NCI-H1436 treated with DMSO at 0.1 percent for 48 hours (cell line): ENCODE measurements around the gene FOXP1.
"Not testable (repeated sequence)": the region's sequence is repeated elsewhere in the genome, so short reads cannot be mapped to it uniquely, and the experiment has no call there.

Experiments
- DNase-seq: peaks from one replicate; lab custom pipeline; 2025; lab: John Stamatoyannopoulos, UW

FOXP1 gene

DNA sequence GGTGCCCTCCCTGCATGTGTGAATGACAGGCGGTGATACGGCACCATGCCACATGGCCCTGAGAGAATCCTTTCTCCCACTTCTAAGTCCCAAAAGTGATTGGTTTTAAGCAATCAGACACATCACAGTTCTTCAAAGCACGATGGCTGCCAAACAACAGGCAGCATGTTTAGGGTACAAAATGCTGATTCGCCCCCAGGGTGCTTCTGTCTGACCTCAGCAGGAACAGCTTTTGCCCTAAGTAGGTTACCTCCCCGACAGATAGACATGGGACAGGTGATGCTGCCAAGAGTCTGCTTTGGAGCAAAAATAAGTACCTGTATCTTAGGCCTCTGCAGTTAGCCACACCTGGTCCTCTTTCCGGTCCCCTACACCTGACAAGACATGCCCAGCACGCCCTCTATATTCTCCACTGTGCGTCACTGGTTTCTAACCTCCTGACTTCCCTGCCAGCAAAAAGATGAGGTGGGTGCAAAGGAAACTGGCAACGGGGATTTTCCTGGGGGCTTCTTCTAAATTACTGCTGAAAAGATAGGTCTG is 549.8 kb downstream of the FOXP1 start:
- DNase-seq: no peak

DNA sequence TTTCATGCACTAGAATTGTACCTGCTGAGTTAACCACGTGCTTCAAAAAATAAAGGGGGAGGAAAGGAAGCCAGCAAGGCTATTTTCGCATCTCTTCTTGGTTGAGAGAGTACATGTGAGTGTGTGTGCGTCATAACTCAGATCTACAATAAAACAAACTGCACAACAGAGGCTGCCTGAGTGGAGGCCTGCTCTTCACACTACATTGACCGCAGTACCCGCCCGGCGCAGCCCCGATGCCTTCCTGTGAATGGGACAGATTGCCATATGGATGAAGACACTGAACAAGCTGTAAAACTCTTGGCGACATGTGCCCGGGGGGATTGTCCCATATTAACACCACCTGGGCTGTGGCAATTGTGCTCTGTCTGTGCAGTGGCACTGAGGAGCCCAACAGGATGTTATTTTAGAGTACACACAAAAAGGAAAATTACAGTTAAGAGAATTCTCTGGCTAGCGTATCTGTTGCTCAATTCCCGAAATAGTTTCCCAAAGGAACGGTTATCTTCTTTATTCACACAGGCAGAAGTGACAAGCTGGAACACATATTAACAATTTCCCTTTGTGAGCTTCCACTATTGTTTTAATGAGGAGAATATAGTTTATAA is 551.5 kb downstream of the FOXP1 start:
- DNase-seq: no peak

DNA sequence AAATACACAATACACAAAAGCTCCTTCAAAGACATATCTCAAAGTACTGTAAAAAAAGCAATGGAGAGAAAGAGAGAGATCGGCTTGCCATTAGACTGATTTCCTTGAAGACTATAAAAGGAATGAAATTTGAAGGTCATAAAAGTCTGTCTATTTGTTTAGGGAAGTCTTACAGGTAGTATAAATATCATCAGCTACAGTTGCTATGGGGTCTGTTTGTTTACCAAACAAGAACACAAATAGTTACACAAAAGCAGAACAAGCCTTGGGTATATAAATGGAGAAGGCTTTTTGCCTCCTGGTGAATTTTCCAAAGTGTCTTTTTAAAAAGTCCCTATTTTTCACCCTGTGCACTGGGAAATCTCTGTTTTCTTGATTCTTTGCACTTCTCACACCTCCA is 552.3 kb downstream of the FOXP1 start:
- no peak for DNase-seq

DNA sequence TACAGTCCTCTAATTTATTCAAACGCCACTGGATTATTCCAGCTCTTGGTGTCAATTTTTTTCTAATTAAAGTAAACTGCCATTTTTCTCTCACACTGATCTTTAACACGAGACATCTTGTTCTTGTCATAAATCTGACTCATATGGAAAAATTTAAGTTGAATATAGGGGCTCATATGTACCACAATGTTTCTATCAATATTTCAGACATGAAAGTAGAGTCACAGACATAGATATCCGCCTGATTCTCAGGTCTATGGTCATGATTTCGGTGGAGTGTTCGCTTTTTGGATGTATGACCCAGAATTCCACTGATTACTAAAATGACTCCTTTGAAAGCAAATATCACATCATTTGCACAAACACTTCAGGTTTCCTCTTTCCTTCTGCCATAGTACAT is 552.8 kb downstream of the FOXP1 start:
- DNase-seq: no peak

DNA sequence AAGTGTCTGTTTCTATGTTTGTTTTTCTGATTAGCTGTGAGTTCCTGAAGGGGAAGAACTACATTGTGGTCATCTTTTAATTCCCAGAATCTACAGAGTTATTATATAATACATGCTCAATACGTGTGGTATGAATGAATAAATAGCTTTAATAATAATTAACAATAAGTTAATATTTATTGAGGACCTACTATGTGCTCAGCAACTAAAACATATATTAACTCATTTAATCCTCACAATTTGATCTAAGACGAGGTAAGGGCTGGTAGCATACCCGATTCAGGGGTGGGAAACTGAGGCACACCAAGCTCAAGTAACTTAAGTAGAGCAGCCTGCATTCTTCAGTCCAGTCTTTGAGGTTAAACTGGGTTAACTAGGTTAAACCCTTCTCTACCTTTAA is 553.8 kb downstream of the FOXP1 start:
- no peak for DNase-seq

DNA sequence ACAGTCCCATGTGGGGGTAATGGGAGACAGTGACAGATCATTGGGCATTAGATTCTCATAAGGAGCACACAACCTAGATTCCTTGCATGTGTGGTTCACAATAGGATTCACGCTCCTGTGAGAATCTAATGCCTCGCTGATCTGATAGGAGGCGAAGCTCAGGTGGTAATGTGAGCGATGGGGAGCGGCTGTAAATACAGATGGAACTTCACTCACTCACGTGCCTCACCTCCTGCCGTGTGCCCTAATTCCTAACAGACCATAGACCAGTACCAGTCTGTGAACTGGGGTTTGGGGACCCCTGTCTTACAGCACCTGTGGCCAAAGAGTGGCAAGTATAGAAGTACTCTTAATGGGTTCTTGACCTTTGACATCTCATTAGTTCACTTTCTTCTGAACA is 554.7 kb downstream of the FOXP1 start:
- DNase-seq: no peak

DNA sequence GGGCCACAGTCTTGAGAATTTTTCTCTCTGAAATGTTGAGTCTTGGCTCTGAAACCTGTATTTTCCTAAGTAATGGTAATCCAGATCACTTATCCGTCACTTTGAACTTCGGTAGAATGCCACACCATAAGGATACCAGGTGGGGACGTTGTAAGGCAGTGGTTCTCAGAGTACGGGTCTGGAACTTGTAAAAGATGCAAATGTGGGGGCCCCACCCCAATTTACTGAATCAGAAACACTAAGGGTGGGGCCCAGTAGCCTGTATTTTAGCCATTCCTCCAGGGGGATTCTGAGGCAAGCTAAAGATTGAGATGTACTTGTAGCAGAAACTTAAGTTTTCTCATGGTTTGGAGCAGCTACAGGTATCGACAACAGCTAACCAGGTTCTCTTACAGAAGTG is 555.3 kb downstream of the FOXP1 start:
- no peak for DNase-seq

DNA sequence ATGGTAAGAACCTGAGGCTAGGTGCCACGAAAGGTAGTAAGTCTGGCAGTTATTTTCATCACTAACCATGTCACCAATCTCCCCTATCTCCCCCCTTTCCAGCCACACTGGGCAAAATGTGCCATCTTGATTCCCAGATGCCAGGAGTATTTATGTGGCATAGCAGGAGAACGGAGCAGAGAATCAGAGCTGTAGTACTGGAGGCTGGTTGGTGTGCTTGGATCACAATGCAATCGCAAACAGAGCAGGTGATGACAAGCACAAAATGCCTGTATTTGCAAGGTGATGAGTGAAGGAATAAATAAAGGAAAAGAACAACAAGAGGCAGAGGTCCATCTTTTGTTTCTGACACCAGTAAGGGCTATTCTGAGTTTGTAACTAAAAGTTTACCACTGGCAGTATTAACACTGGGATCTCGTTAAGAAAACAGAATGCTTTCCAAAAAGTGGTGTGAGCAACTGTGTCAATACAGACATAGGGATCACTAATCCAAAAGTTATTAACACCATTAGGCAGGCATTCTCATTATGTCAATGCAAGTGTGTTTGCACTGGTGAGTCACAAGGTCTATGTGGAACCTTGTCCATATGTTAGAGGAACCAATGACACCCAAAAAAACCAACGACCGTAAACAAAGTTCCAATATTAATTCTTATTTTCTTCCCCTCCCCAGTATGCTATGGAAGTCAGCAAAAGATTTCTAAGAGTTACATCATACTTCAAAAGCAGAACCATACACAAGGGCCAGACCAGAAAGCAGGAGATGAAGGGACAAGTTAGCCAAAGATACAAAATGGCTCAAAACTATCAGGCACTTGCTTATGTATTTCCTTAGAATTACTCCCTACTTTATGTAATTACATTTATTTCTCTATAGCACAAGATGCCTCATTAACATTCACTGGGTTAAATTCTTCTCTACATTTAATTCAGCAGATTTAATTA is 556.6 kb downstream of the FOXP1 start:
- DNase-seq: no peak

DNA sequence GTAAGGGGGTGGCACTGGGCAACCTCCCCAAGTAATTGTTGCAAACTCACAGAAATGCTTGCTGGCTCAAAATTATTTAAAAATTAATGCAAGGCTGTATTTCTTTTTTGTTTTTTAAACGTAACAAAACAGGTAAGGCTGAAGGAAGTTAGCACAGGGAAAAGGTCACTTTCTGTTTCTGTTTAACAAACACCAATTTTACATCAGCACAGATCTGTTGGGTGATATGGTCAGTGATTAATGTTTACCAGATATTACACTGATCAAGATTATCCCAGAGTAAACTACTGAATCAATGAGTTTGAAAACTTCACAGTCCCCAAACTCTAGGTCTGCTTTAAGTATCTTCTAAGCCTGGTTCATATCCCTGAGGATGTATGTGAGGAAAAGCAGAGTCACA is 558.0 kb downstream of the FOXP1 start:
- DNase-seq: no peak

DNA sequence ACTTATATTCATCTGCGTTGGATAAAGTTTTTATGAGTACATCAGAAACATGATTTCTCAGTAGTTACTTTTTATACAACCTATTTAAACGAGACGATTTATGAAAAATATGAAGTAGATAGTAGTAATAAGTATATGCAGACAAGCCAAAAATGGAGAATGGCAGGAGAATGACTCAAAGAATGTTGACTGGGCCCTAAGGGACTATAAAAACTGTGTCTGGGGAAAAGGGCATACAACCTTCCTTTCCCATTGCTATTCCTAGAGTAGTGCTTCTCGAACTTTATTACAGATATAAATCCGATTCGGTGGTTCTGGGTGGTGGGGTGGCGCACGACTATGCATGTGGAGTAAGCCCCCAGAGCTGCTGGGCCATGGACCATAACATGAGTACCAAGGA is 558.5 kb downstream of the FOXP1 start:
- no peak for DNase-seq

DNA sequence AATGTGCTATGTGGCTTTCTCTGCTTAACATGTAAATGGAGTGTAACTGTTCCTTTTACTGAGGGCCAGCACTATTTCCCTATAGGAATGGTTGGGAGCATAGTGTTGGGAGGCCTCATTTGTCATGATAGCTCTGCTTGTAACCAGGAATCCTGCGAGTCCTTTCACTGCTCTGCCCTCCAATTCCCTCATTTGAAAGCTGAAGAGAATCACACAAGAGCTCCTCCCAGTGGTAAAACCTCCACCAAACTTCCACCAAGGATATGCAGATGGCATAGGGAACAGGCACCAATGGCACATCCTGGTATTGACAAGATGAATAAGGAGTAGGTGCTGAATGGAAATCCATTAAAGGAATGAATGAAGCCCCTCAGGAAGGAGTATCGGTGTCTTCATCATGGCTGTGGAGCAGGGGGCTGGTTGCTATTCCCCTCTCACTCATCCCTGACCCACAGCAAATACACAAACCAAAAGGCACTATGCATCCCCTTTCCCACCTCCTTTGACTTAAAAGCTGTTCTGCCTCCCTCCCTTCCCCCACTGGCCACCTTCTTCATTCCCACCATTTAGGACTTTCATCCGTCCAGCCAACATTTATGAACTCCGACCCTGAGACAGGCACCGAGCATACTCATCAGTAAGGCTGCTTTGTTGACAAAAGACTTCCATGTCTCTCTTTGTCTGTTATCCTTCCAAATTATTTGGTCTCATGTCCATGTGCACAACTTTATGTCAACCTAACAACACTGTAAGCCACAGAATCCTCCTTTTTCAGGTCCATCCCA is 560.8 kb downstream of the FOXP1 start:
- no peak for DNase-seq

DNA sequence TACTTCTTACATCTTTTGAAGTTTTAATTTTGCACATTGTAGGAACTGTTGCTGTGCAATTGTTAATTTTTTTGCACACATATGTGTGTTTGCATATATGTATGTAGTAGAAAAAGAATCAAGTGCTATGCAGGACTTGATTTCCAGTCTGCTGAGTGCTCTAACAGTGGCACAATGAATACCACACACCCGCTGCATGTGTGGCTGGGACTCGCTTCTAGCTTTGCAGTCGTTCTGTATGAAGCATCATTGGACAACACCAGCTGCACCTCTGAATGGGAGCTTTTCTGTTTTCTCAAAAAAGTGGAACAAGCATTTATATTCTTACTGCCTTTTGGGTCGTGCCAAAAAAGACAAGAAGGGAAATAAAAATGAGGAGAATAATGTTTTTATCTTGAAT is 564.7 kb downstream of the FOXP1 start:
- no peak for DNase-seq

DNA sequence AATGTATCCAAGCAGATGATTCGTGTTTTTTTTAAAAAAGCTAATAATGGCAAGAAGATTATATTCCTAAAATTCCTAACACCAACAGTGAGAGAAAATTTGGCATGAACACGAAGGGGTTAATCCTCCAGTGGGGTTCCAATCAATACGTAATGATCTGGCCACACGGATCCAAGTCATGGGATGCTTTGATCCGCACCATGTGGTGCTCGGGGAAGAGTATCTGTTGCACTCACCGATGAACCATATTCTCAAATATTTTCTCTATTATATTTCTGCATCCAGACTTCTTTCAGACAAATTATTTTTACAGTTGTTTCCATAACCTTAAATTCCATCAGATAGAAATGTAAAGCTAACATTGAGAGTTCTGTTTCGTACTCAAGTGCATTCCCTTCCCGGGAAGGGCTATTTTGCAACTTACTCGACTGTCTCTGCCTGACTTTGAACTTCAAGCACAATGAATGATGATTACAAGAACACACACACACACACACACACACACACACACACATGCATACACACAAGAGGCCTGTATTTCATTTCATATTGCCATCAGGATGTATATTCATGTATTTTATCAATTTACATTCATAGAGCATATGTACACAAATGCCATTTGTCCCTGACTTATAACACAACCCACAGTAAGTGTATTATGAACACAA is 567.2 kb downstream of the FOXP1 start:
- no peak for DNase-seq

DNA sequence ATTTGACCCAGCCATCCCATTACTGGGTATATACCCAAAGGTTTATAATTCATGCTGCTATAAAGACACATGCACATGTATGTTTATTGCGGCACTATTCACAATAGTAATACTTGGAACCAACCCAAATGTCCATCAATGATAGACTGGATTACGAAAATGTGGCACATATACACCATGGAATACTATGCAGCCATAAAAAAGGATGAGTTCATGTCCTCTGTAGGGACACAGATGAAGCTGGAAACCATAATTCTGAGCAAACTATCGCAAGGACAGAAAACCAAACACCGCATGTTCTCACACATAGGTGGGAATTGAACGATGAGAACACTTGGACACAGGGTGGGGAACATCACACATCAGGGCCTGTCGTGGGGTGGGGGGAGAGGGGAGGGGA is 568.9 kb downstream of the FOXP1 start:
- DNase-seq: not testable (repeated sequence)

DNA sequence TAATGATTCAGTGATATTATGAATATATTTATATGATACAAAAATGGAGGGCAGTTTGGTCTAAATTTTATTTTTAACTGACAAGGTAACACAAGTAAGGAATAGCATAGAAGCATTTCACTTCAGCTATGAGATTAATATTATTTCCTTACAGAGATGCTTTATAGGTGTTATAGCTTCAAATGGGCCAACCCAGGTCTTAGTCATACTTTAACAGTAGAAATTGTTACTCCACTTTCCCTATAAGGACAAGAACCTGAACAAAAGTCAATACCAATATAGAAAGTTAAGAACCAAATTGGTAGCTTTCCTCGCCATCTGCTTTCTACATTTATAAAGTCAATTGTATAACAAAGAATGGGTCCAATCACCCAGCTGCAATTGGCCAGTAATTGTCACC is 570.6 kb downstream of the FOXP1 start:
- no peak for DNase-seq

DNA sequence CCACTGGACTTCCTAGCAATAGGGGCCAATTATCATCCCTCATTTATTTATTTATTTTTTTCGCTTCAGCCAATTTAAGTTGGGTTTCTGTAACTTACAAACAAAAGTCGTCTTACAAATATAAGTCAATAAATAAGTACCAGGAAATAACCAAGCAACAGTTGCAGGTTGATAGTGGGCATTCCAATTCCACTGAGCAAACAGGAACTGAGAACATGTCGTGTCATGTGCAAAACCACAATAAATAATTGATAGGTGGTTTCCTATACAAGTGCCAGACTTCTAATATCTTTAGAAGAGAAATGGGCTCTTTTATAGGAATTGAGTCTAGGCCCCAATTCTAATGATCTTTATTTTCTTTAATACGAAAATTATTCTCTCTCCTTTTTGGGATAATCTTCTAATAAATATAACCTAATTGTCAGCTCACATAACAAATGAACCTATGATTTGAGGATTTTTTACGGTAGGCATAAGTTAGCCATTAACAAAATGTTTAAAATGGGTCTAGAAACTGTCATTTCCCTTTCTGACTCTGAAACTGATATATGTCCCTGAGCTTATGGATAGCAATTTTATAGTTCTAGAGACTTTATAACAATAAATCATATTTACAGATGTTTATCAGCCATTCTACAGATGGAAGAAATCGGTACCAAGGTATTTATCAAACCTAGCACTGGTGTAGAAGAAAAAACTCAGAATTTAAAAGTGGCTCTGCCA is 571.8 kb downstream of the FOXP1 start:
- DNase-seq: no peak

DNA sequence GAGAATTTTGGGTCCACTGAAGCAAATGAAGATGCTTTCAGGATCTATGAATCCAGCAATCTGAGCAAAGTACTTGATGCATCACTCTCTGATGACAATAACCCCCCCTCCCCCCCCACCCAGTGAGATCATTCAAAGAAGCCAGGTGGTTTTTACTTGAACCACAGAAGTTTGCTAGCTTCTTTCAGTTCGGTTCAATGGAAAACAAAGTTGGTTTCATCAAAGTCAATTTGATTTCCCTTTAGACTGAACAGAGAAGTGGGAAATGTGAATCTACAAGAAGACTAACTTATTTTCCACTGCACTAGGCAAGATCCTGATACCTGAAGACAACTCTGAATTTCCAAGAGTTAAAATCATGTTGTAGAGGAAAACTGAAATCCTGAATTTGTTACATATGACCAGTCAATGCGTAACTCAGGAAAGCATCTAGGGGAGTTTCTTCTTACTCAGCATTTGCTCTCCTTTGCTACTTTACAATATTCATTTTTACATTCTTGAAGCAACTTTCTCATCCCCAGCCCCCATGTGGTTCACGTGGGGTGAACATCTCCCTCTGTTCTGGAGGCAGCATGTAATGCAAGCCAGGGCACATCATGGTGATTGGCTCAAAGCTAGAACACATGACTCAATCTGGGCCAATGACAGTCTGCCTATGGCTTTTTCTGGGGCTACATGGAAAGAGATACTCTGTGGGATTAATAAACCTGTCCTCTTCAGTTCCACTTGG is 572.6 kb downstream of the FOXP1 start:
- DNase-seq: no peak

DNA sequence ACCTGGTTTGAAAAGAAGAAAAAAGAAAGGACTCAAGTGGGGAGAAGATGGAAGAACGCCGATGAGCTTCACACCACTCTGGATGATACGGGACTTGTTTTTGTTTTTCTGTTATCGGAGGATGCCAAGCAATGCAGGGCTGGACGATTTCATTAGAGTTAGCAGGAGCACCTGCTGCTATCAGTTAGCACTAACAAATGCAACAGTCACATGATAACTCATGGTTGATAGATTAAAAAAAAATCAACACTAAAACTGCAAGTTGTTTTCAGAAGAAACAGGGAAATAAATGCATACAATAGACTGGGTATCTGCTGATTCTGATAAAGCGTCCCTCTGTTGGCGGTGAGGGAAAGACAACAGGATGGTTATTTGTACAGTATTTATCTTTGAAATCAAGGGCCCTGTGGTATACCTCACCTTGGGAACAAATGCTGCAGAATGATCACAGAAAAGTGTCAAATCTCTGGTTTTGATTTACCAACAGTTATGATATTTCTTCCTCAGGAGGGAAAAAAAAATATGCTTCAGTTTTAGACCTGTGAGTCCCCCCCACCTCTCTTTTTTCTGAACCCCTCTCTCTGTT is 575.1 kb downstream of the FOXP1 start:
- DNase-seq: no peak

DNA sequence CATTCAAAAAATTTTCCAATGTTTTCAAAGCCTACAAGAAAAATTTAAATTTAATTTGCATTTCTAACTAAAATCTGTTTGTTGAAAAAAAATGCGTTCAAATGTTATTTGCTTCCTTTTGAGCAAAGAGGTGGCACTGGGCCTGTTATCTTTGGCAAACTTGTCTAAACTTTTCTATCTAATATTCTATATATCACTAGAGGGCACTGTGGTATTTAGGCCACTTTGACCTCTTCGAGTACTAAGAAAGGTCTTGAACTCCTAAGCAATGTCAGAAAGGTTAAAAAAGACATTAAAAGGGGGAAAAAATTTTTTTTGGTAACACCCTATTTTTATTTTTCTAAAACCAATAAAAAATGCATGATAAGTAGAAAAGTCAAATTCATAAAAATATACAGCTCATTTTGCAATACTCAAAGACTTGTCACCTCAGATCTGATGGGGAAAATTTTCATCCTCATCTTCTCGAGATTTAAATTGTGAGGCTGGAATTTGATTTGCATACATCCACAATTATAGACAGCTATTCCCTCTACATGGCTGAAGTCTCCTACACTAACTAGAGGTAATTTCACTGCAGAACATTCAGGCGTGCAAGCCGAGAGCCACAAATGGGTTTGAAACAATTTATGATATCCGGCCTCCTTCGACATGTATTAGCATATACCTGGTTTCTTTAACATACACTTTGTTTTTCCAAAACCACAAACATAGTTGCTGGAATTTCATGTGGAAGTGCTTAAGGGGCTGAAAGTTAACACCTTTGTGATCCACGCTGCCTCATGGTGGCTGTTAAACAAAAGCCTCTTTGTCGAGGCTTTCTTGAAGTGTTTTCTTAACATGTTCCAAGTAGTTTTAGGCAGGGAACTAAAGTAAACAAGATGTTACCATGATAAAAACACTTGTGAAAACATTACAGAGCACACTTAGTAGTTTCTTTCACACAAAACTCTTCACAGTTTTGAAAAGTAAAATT is 576.4 kb downstream of the FOXP1 start:
- DNase-seq: no peak
